ENCODE data around the gene AHRR.

The AHRR gene

DNA sequence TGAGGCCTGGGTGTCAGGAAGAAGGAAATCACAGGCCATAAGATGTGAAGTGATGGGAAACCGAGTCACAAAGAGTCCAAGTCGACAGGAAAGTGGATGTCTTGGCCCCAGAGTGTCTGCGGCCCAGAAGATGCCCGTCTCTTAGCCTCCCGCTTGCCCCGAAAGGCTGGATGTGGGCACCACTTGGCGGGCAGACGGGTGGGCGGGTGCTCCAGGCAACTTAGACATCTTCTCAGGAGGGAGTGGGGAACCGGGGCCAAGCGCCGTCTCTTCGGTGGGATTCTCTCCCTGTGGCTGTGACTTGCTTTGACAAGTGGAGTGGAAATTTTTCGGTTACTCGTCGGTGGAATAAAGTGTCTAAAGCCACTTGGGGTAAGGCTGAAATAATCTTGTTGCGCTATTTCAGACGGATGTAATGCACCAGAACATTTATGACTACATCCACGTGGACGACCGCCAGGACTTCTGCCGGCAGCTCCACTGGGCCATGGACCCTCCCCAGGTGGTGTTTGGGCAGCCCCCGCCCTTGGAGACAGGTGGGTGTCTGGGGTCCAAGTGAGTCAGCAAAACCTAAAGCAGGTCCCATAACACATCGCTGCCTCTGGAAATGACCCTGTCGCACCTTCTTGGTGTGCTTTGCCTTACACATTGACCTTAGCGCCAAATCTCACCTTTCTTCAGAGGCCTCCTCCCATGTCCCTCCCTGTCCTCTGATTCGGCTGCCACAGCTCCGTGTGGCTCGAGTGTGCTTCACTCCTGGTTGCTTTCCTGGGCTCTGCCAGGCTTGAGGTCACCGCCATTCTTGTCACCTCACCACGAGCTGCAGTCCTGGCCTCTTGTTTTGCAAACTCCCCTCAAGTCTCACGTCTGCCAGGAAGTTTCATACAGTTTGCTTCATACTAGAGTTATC is 101.1 kb downstream of the AHRR start:
- no peak overlapping the region for H3K4me3 ChIP-seq (ENCODE audit: low read depth, low read length)
- no peak for DNase-seq (ENCODE audit: low read depth)
- TF ChIP-seq, protein P1, sequence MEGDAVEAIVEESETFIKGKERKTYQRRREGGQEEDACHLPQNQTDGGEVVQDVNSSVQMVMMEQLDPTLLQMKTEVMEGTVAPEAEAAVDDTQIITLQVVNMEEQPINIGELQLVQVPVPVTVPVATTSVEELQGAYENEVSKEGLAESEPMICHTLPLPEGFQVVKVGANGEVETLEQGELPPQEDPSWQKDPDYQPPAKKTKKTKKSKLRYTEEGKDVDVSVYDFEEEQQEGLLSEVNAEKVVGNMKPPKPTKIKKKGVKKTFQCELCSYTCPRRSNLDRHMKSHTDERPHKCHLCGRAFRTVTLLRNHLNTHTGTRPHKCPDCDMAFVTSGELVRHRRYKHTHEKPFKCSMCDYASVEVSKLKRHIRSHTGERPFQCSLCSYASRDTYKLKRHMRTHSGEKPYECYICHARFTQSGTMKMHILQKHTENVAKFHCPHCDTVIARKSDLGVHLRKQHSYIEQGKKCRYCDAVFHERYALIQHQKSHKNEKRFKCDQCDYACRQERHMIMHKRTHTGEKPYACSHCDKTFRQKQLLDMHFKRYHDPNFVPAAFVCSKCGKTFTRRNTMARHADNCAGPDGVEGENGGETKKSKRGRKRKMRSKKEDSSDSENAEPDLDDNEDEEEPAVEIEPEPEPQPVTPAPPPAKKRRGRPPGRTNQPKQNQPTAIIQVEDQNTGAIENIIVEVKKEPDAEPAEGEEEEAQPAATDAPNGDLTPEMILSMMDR (IDR thresholded peaks at IDR 0.05; ENCODE audit: insufficient read depth, low read depth, low read length, missing control alignments): no peak

DNA sequence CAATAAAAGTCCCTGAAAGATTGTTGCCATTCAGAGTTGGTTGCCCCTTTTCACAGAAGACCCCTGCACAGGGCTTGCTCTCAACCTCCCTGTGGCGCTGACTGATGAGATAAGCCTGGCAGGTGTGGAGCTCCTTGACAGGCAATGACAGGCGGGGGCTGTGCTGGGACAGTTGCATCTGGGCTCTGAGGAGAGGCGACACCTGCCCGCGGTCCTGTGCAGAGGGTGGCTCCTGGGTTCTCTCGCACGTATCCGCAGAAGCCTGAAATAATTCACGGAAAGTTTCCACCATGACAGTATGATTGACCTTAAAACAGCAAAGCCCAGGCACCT is 101.7 kb downstream of the AHRR start:
- TF ChIP-seq, protein P1 (IDR thresholded peaks at IDR 0.05; ENCODE audit: insufficient read depth, low read depth, low read length, missing control alignments): no peak
- no peak overlapping the region for H3K4me3 ChIP-seq (ENCODE audit: low read depth, low read length)
- DNase-seq (ENCODE audit: low read depth): no peak

DNA sequence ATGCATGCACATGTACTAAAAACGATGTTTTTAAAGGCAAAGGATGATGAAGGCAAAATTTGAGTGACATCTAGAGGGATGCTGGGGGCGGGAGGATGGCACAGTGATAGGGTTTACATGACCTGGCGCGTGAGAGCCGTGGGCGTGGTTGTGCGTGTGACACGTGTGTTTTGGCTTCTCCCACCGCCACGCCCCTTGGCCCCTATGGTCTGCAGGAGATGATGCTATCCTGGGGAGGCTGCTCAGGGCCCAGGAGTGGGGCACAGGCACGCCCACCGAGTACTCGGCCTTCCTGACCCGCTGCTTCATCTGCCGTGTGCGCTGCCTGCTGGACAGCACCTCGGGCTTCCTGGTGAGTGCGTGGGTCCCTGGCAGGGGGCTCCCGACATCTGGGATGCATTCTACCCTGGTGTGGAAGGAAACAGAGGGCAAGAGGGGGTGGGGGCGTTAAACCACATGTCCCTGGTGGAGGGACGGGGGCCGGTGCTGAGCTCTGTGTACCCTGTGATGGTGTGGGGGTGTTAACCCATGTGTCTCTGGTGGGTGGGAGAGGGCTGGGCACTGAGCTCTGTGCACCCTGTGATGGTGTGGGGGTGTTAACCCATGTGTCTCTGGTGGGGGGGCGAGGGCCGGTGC is 102.2 kb downstream of the AHRR start:
- TF ChIP-seq, protein P1 (IDR thresholded peaks at IDR 0.05; ENCODE audit: insufficient read depth, low read depth, low read length, missing control alignments): no peak
- no peak overlapping the region for H3K4me3 ChIP-seq (ENCODE audit: low read depth, low read length)
- DNase-seq (ENCODE audit: low read depth): no peak

GRCh38 chr5:424301-425110 is 103.0 kb downstream of the AHRR start:
- DNase-seq (ENCODE audit: low read depth): peak; percentile 88
- no peak overlapping the region for H3K4me3 ChIP-seq (ENCODE audit: low read depth, low read length)
- TF ChIP-seq, protein P1 (IDR thresholded peaks at IDR 0.05; ENCODE audit: insufficient read depth, low read depth, low read length, missing control alignments): no peak

GRCh38 chr5:425714-426113 is 104.2 kb downstream of the AHRR start:
- TF ChIP-seq, protein P1 (IDR thresholded peaks at IDR 0.05; ENCODE audit: insufficient read depth, low read depth, low read length, missing control alignments): no peak
- H3K4me3 ChIP-seq (ENCODE audit: low read depth, low read length): no peak overlapping the region
- DNase-seq (ENCODE audit: low read depth): no peak

GRCh38 chr5:426392-426976 is 105.0 kb downstream of the AHRR start:
- TF ChIP-seq, protein P1 (IDR thresholded peaks at IDR 0.05; ENCODE audit: insufficient read depth, low read depth, low read length, missing control alignments): no peak
- DNase-seq (ENCODE audit: low read depth): no peak
- no peak overlapping the region for H3K4me3 ChIP-seq (ENCODE audit: low read depth, low read length)
